KMS-11 (cell line): ENCODE results near the gene MAP2K7.

Source experiments
- H2AFZ ChIP-seq: fragments of 200-600 bp; sonication (generic); 2 replicates; pipeline ENCODE4 v1.6.1; 2016; ENCODE audit warnings: antibody characterized with exemption, mixed run types, low read depth
- H3K27ac ChIP-seq: fragments of 200-600 bp; sonication (generic); 2 replicates; pipeline ENCODE4 v1.6.1; 2016; ENCODE audit warnings: mild to moderate bottlenecking, mixed run types
- H3K27me3 ChIP-seq: fragments of 200-600 bp; sonication (generic); 2 replicates; pipeline ENCODE4 v1.6.1; 2017; ENCODE audit warnings: mild to moderate bottlenecking, low read depth, mixed run types, moderate library complexity; ENCODE audit not compliant: insufficient read depth
- H3K36me3 ChIP-seq: fragments of 200-600 bp; sonication (generic); 2 replicates; pipeline ENCODE4 v1.6.1; 2017; ENCODE audit warnings: mild to moderate bottlenecking, mixed run types; ENCODE audit not compliant: insufficient read depth
- H3K4me1 ChIP-seq: fragments of 200-600 bp; sonication (generic); 2 replicates; pipeline ENCODE4 v1.6.1; 2016; ENCODE audit warnings: mild to moderate bottlenecking, low read depth, mixed run types; ENCODE audit not compliant: poor library complexity, severe bottlenecking
- H3K4me2 ChIP-seq: fragments of 200-600 bp; sonication (generic); 2 replicates; pipeline ENCODE4 v1.7.0; 2016; ENCODE audit warnings: mild to moderate bottlenecking, mixed run types
- H3K4me3 ChIP-seq: fragments of 200-600 bp; sonication (generic); IDR thresholded peaks from 2 replicates; pipeline ENCODE4 v1.6.1; 2017; ENCODE audit warnings: low read depth, low read length, mixed read lengths; ENCODE audit not compliant: insufficient read depth
- H3K79me2 ChIP-seq: fragments of 200-600 bp; sonication (generic); 2 replicates; pipeline ENCODE4 v1.6.1; 2016; ENCODE audit warnings: low read depth, mixed run types; ENCODE audit not compliant: insufficient read depth
- H3K9ac ChIP-seq: fragments of 200-600 bp; sonication (generic); 2 replicates; pipeline ENCODE4 v1.6.1; 2016; ENCODE audit warnings: mild to moderate bottlenecking, mixed run types
- H4K20me1 ChIP-seq: fragments of 200-600 bp; sonication (generic); 2 replicates; pipeline ENCODE4 v1.6.1; 2016; ENCODE audit warnings: mild to moderate bottlenecking, mixed run types; ENCODE audit not compliant: insufficient read depth
- CTCF ChIP-seq: fragments of 200-600 bp; sonication (generic); conservative IDR thresholded peaks from 2 replicates; pipeline ENCODE4 v1.6.1; 2017; ENCODE audit warnings: low read depth, mild to moderate bottlenecking, antibody characterized with exemption, low read length, moderate library complexity, mixed read lengths

MAP2K7 gene

GRCh38 chr19:7924241-7924640 lies 20.6 kb downstream of the MAP2K7 start:
- H3K36me3 ChIP-seq = no peaks in the 10 kb centered on the region
- peaks cover 10% of the 10 kb centered on the region for H3K4me1 ChIP-seq
- H4K20me1 ChIP-seq = no peaks in the 10 kb centered on the region
- H3K27me3 ChIP-seq = no peaks in the 10 kb centered on the region
- no peak for TF ChIP-seq CTCF
- H3K4me2 ChIP-seq = no peak overlapping the region
- no peak overlapping the region for H3K27ac ChIP-seq
- H3K4me3 ChIP-seq = no peak overlapping the region
- H2AFZ ChIP-seq = no peak overlapping the region
- H3K9ac ChIP-seq = no peak overlapping the region
- no peaks in the 10 kb centered on the region for H3K79me2 ChIP-seq

- Histone ChIP-seq H4K20me1 (no peaks in the 10 kb centered on the region), H3K27ac (no peak overlapping the region), H3K27me3 (no peaks in the 10 kb centered on the region), H3K9ac (no peak overlapping the region), H3K4me3 (no peak overlapping the region), H3K4me1 (peaks cover 6% of the 10 kb centered on the region), H3K4me2 (peak overlapping the region; percentile 48), H3K36me3 (no peaks in the 10 kb centered on the region), H2AFZ (no peak overlapping the region), H3K79me2 (no peaks in the 10 kb centered on the region)
- TF ChIP-seq CTCF = no peak
Observed at GRCh38 chr19:7924651-7925170, 21.0 kb downstream of the MAP2K7 start.

- no peak overlapping the region for H3K27ac ChIP-seq
- no peaks in the 10 kb centered on the region for H3K79me2 ChIP-seq
- peak overlapping the region; percentile 52 for H2AFZ ChIP-seq
- peaks cover 4% of the 10 kb centered on the region for H3K4me1 ChIP-seq
- peak overlapping the region; percentile 48 for H3K4me2 ChIP-seq
- TF ChIP-seq CTCF = peak; percentile 71
- no peaks in the 10 kb centered on the region for H4K20me1 ChIP-seq
- H3K4me3 ChIP-seq = no peak overlapping the region
- H3K27me3 ChIP-seq = no peaks in the 10 kb centered on the region
- peak overlapping the region; percentile 42; the same call in 1 of the 2 replicates for H3K9ac ChIP-seq
- H3K36me3 ChIP-seq = no peaks in the 10 kb centered on the region
Observed at GRCh38 chr19:7925171-7925851, 21.6 kb downstream of the MAP2K7 start.

GRCh38 chr19:7926021-7926726 lies 22.5 kb downstream of the MAP2K7 start, which contains the start of gene CTXN1:
Gene CTXN1, minus strand, starts transcription at chr19:7926135. Its CDS starts 597 bp downstream, at chr19:7925538.
- Histone ChIP-seq H3K79me2 (no peaks in the 10 kb centered on the region), H3K36me3 (no peaks in the 10 kb centered on the region), H3K9ac (peak within 1 kb of the TSS; percentile 42; the same call in 1 of the 2 replicates), H3K27ac (no peak within 1 kb of the TSS), H3K4me3 (no peak within 1 kb of the TSS), H3K4me2 (peak within 1 kb of the TSS; percentile 48), H3K4me1 (peaks cover 2% of the 10 kb centered on the region), H2AFZ (peak within 1 kb of the TSS; percentile 52), H4K20me1 (no peaks in the 10 kb centered on the region), H3K27me3 (no peaks in the 10 kb centered on the region)
- no peak for TF ChIP-seq CTCF
